MM.1S (cell line): ENCODE data around the gene FOXO3.

ENCODE experiments used
- CTCF ChIP-seq: fragments of 300-600 bp; sonication (generic); IDR thresholded peaks from 2 replicates; pipeline ENCODE4 v1.5.1; 2016; ENCODE audit warnings: antibody characterized with exemption, low read length, mixed read lengths
- EZH2 ChIP-seq: fragments of 300-600 bp; sonication (generic); optimal IDR thresholded peaks from 2 replicates; pipeline ENCODE3; 2017; ENCODE audit warnings: low read depth, mild to moderate bottlenecking, antibody characterized with exemption, low read length, mixed read lengths
- EZH2phosphoT487 ChIP-seq: fragments of 300-600 bp; sonication (generic); IDR thresholded peaks from 2 replicates; pipeline ENCODE4 v1.6.1; 2018; ENCODE audit warnings: antibody characterized with exemption, low read length

GRCh38 chr6:108652375-108652774, 91.7 kb downstream of the FOXO3 start:
- no peak for TF ChIP-seq EZH2
- TF ChIP-seq EZH2phosphoT487: no peak
- no peak for TF ChIP-seq CTCF
